GM10266 (cell line): Measurements from ENCODE around the gene FGF12.
"Not testable (repeated sequence)": the region's sequence is repeated elsewhere in the genome, so short reads cannot be mapped to it uniquely, and the experiment has no call there.

Experiments
- DNase-seq: peaks from one replicate; pipeline ENCODE4 v3.0.0; 2012; ENCODE audit errors: extremely low spot score
- TF ChIP-seq, protein P1 (sequence below): IDR thresholded peaks from 2 replicates; pipeline ENCODE4 v1.5.1; 2012; ENCODE audit warnings: mild to moderate bottlenecking, low read depth; ENCODE audit not compliant: control insufficient read depth, insufficient read depth; ENCODE audit errors: missing control alignments

FGF12 gene

DNA sequence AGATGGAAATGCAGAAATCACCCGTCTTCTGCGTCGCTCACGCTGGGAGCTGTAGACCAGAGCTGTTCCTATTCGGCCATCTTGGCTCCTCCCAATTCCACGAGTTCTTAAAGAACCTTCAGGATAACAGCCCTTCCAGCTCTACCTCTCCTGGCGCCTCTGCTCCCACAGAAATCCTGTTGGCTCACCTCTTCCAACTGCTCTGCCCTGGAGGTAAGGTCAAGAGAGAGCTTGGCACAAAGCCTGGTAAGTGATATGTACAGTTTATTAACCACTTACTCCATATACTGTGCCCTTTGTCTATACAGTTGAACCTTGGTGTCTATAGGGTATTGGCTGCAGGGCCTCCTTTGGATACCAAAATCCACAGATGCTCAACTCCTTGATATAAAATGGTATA lies 17.8 kb upstream of the FGF12 start:
- TF ChIP-seq, protein P1, sequence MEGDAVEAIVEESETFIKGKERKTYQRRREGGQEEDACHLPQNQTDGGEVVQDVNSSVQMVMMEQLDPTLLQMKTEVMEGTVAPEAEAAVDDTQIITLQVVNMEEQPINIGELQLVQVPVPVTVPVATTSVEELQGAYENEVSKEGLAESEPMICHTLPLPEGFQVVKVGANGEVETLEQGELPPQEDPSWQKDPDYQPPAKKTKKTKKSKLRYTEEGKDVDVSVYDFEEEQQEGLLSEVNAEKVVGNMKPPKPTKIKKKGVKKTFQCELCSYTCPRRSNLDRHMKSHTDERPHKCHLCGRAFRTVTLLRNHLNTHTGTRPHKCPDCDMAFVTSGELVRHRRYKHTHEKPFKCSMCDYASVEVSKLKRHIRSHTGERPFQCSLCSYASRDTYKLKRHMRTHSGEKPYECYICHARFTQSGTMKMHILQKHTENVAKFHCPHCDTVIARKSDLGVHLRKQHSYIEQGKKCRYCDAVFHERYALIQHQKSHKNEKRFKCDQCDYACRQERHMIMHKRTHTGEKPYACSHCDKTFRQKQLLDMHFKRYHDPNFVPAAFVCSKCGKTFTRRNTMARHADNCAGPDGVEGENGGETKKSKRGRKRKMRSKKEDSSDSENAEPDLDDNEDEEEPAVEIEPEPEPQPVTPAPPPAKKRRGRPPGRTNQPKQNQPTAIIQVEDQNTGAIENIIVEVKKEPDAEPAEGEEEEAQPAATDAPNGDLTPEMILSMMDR = no peak
- no peak for DNase-seq

DNA sequence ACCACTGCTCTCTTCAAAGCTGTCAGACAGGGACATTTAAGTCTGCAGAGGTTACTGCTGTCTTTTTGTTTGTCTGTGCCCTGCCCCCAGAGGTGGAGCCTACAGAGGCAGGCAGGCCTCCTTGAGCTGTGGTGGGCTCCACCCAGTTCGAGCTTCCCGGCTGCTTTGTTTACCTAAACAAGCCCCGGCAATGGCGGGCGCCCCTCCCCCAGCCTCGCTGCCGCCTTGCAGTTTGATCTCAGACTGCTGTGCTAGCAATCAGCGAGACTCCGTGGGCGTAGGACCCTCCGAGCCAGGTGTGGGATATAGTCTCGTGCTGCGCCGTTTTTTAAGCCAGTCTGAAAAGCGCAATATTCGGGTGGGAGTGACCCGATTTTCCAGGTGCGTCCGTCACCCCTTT lies 17.3 kb upstream of the FGF12 start:
- not testable (repeated sequence) for DNase-seq

DNA sequence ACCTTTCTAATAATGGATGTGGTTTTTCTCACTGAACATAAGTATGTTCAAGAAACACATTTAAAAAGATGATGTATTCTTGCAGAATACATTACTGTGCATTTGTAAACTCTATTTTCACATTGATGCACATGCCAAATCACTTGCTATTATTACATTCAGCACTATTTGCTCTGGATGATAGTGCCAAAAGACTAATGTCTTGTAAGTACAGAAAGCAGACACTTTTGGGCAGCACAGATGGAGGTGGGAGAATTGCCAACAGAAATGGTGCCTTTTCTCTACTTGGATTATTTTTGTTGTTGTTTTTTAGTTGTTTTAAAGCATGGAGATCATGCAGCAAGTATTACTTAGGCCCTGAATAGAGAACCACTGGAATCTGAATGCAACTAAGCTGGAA lies 10.2 kb upstream of the FGF12 start:
- TF ChIP-seq, protein P1 = no peak

DNA sequence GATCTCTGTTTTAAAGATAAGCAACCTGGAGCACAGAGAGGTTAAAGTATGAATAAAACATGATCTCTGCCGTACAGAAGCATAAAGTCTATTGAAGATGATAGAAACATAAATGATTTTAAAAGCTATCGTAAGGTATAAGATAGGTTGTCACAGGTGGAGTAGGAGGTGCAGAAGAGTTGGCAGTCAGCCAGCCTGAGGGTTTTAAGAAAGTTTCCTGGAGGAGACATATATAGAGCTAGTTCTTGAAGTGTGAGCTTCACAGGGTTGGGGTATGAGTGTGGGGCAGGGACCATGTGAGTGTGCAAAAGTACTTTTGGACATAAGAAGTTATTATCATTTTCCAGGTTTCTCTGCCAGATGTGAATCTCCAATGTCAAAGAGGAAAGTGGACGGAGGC lies 3.9 kb upstream of the FGF12 start:
- TF ChIP-seq, protein P1 = no peak
- DNase-seq = no peak

More for the DNA sequence above, 10.2 kb upstream of the FGF12 start:
- DNase-seq = no peak

DNA sequence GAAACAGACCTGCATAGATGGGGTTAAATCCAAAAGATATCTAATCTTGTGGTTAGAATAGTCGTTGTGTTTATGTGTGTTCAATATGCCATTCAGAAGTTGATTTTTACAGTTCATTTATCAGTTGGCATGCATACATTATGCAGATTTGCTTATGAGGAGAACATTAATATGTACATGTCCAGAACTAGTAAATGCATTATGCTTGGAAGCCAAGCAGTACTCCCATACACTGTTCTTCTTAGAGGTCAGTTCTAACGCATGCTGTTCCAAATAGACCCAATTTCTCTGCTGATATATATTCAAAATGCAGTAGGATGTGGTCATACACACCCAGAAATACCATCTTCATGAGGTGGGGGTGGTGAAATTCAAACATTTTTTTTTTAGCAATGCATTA lies 956 bp downstream of the FGF12 start:
- no peak for DNase-seq
- TF ChIP-seq, protein P1 = no peak

DNA sequence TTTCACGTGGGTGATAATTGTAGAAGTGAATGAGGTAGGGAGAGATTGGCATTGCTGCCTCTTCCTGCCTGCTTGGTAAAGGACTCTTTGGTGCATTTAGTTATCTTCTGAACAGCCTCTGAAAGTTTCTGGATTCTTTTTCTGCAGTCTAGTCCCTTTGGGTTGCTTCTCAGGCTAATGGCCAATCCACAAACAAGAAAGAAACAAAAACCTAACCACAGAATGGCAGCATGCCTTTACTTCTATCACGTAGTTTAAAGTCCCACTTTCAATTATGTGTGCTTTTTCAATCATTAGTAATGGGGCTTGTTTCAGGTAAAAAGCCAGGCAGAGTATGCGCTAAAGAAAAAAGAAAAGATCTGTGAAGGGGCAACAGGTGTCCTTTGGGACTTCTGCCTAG lies 7.4 kb downstream of the FGF12 start:
- no peak for DNase-seq
- TF ChIP-seq, protein P1 = no peak

DNA sequence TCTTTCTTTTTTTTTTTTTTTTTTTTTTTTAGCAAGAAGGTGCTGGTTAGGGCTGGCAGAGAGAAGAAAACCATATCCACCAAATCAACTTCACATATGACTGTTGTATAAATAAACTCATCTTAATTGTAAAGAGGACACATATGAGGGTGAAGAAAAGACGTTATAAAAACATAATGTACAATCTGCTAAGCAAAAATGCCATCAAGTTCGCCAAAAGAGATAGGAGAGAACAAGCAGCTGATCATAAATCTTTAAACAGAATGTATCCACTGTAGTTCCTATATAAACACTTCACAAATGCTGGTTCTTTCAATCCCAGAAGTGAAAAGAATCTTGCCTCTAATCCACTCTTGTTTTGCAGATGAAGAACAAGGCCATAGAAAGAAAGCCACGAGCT lies 9.2 kb downstream of the FGF12 start:
- DNase-seq = no peak
- TF ChIP-seq, protein P1 = no peak

DNA sequence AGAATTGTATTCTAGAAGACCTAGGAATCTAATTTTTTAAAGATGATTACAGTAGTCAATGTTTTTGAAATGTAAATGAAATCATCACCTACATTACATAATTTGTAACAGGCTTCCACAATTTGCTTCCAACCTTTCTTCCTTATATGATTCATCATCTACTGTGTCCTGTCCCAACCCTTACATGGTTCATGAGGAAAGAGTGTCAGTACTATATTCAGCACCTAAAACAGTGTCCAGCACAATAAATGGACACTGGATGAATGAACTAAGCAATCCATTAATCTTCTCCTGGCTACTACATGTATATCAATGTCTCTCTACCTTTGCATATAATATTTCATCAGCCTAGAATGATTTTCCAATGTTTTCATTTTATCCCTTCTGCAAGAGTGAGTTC lies 12.2 kb downstream of the FGF12 start:
- TF ChIP-seq, protein P1 = no peak
- DNase-seq = no peak

DNA sequence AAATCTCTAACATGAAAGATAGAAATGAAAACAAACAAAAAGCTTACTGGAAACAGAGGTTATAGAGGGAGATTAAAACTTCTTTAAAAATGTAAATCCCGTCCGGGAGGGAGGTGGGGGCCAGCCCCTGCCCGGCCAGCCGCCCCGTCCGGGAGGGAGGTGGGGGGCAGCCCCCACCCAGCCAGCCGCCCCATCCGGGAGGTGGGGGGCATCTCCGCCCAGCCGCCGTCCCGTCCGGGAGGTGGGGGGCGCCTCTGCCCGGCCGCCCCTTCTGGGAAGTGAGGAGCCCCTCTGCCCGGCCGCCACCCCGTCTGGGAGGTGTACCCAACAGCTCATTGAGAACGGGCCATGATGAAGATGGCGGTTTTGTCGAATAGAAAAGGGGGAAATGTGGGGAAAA lies 16.2 kb downstream of the FGF12 start:
- DNase-seq = not testable (repeated sequence)
